GM13976 (cell line): ENCODE results near the gene LPO.

ENCODE experiments used
- DNase-seq: peaks from one replicate; pipeline ENCODE4 v3.0.0; 2012; ENCODE audit warnings: low spot score
- in situ Hi-C: fragments of 300-500 bp; cut with MboI; formaldehyde crosslinking; loops from one replicate; pipeline ENCODE4 v1.12.0; 2022; ENCODE audit warnings: low sequenced_read_pairs, mixed read lengths, inconsistent platforms; ENCODE audit not compliant: unreplicated experiment
- TF ChIP-seq, protein P1 (sequence below): IDR thresholded peaks from 2 replicates; pipeline ENCODE4 v1.5.1; 2012; ENCODE audit warnings: borderline replicate concordance, mild to moderate bottlenecking; ENCODE audit not compliant: insufficient read depth; ENCODE audit errors: extremely low read depth, missing control alignments, control extremely low read depth

Gene LPO

GRCh38 chr17:58302919-58303585 lies 64.7 kb downstream of the LPO start:
- in situ Hi-C loops, result no loop called here
- TF ChIP-seq, protein P1, sequence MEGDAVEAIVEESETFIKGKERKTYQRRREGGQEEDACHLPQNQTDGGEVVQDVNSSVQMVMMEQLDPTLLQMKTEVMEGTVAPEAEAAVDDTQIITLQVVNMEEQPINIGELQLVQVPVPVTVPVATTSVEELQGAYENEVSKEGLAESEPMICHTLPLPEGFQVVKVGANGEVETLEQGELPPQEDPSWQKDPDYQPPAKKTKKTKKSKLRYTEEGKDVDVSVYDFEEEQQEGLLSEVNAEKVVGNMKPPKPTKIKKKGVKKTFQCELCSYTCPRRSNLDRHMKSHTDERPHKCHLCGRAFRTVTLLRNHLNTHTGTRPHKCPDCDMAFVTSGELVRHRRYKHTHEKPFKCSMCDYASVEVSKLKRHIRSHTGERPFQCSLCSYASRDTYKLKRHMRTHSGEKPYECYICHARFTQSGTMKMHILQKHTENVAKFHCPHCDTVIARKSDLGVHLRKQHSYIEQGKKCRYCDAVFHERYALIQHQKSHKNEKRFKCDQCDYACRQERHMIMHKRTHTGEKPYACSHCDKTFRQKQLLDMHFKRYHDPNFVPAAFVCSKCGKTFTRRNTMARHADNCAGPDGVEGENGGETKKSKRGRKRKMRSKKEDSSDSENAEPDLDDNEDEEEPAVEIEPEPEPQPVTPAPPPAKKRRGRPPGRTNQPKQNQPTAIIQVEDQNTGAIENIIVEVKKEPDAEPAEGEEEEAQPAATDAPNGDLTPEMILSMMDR, result no peak
- DNase-seq, result peak; percentile 17

GRCh38 chr17:58303971-58304749 lies 65.8 kb downstream of the LPO start:
- TF ChIP-seq, protein P1, result peak; percentile 68
- in situ Hi-C loops, result no loop called here
- DNase-seq, result peak; percentile 93

DNA sequence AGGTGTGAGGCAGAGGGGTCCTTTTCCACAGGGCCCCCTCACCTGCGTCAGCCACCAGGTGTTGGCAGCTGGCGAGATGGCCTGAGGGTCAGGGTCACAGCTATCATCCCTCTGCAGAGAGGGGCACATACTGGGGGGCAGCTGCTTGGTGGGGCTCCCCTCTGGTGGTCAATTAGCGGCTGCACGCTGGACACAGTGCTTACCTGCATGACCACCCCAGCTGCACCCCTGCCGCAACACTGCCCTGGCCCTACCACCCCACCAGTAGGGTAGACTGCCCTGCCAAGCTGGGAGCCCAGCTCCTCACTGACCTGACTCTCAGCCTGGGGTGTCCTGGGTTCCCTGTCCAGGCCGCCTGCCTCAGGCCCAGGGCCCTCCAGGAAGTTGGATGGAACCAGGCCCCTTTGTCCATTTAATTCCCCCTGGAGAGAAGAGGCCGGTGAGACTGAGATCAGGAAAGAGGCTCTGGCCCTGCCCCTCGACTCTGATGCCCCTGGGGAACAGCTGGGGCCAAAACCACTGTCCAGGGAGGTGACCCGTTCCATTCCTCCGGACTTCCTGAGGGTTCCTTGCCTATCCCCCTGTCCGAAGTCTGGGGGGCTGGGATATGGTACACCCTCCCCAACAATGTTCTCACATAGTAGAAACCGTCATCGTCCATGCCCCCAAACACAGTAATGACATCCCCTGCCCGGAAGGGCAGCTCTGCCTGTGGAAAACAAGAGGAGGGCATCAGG lies 66.5 kb downstream of the LPO start:
- peak; percentile 41 for DNase-seq
- TF ChIP-seq, protein P1, result no peak
- in situ Hi-C loops, result loop anchor here (5.0 kb wide), 1 partner anchor 142 kb away; no protein-coding TSS in a partner anchor

GRCh38 chr17:58305626-58306025 lies 67.2 kb downstream of the LPO start:
- TF ChIP-seq, protein P1, result no peak
- in situ Hi-C loops, result loop anchor here (5.0 kb wide), 1 partner anchor 142 kb away; no protein-coding TSS in a partner anchor
- DNase-seq, result peak; percentile 30

DNA sequence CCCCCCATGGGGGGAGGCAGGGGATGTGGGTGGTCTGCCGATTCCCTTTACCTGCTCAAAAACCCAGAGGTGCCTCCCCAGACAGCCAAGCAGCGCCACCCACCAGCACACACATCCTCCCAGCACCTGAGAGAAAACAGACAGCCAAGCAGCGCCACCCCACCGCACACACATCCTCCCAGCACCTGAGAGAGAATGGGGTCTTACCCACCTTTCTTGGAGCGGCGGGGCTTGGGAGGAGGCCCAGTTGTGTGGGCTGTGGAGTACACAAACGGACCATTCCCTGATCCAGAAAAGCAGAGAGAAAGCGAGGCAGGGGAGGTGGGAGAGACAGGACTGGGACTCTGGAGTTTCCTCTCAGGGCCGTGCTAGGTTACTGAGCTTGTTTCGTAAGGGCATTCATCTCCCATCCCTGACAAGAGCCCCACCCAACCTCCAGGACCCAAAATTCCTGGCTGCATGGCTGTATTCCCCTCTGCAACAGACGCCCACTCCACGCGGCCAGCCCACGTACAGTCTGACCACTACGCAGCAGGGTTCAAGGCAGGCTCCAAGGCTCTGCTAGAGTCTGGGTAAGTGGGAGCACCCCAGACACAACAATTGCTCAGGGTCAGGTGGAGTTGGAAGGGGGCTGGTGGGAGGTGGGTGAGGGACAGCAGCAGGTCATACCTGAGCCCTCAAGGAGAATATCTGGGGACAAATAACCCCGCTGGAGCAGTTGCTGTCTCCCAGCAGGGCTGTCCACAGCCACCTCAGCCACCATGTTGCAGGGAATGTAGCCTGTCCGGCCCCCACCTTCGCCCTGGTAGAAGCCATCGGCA lies 68.0 kb downstream of the LPO start:
- DNase-seq, result peak; percentile 18
- in situ Hi-C loops, result loop anchor here (5.0 kb wide), 1 partner anchor 141 kb away; no protein-coding TSS in a partner anchor
- TF ChIP-seq, protein P1, result no peak
